HepG2 (cell line): ENCODE data around the gene ERO1A. TPM values are rescaled to one million over a fixed set of nuclear protein-coding genes. Genes with fewer than 3 reads are reported as not detected.

Experiments used
- AKAP8 ChIP-seq: sonication (generic); formaldehyde crosslinking; IDR thresholded peaks from 2 replicates; pipeline ENCODE4 v1.5.1; 2020; ENCODE audit warnings: mild to moderate bottlenecking, missing genetic modification reagents
- DMAP1 ChIP-seq: IDR thresholded peaks from 2 replicates; pipeline ENCODE4 v1.6.1; 2016
- ELF1 ChIP-seq: sonication (generic); formaldehyde crosslinking; IDR thresholded peaks from 2 replicates; pipeline ENCODE4 v1.4.0; 2020; ENCODE audit warnings: missing genetic modification reagents
- ETS1 ChIP-seq: sonication (generic); formaldehyde crosslinking; IDR thresholded peaks from 2 replicates; pipeline ENCODE4 v1.4.0; 2020; ENCODE audit warnings: missing genetic modification reagents
- FOXA1 ChIP-seq, 2 experiments: fragments of 450-650 bp in 1 of 2; sonication (generic) in 1 of 2; formaldehyde crosslinking in 1 of 2; IDR thresholded peaks; 2 replicates each; pipeline versions ENCODE4 v1.4.0 to v1.6.1; 2016 to 2020; ENCODE audit warnings: missing genetic modification reagents in 1 of 2
- GABPA ChIP-seq, 2 experiments: IDR thresholded peaks; 2 replicates each; pipeline ENCODE4 v1.6.1; 2011 to 2016; ENCODE audit warnings: low read depth in 2 of 2, low read length in 1 of 2, missing biosample characterization in 1 of 2, missing genetic modification characterization in 1 of 2
- HOXA7 ChIP-seq: sonication (generic); formaldehyde crosslinking; IDR thresholded peaks from 2 replicates; pipeline ENCODE4 v1.8.1; 2022; ENCODE audit warnings: mild to moderate bottlenecking, missing genetic modification reagents, moderate library complexity
- MYNN ChIP-seq: sonication (generic); formaldehyde crosslinking; IDR thresholded peaks from 2 replicates; pipeline ENCODE4 v1.4.0; 2020; ENCODE audit warnings: mild to moderate bottlenecking, low read depth, missing genetic modification reagents
- TAF1 ChIP-seq: sonication (generic); formaldehyde crosslinking; IDR thresholded peaks from 2 replicates; pipeline ENCODE4 v1.4.0; 2020; ENCODE audit warnings: missing genetic modification reagents
- ZFP90 ChIP-seq: sonication (generic); formaldehyde crosslinking; IDR thresholded peaks from 2 replicates; pipeline ENCODE4 v1.8.0; 2022; ENCODE audit warnings: missing genetic modification reagents, mild to moderate bottlenecking, inconsistent platforms, borderline replicate concordance
- ZHX1 ChIP-seq: sonication (generic); formaldehyde crosslinking; IDR thresholded peaks from 2 replicates; pipeline ENCODE4 v1.8.1; 2022; ENCODE audit warnings: low read depth, mild to moderate bottlenecking, missing genetic modification reagents
- ZKSCAN8 ChIP-seq: IDR thresholded peaks from 2 replicates; pipeline ENCODE4 v1.6.1; 2016; ENCODE audit warnings: borderline replicate concordance, missing genetic modification reagents, missing compliant biosample characterization
- ZNF501 ChIP-seq: sonication (generic); formaldehyde crosslinking; IDR thresholded peaks from 2 replicates; pipeline ENCODE4 v1.5.1; 2020; ENCODE audit warnings: mild to moderate bottlenecking, moderate library complexity, missing genetic modification reagents
- ZNF549 ChIP-seq: sonication (generic); formaldehyde crosslinking; IDR thresholded peaks from 2 replicates; pipeline ENCODE4 v1.5.0; 2020; ENCODE audit warnings: missing genetic modification reagents
- ZNF709 ChIP-seq: sonication (generic); formaldehyde crosslinking; IDR thresholded peaks from 2 replicates; pipeline ENCODE4 v1.5.0; 2020; ENCODE audit warnings: mild to moderate bottlenecking, missing genetic modification reagents
- polyA plus RNA-seq, 8 experiments: library from polyadenylated mRNA; depleted of rRNA in 3 of 8; stranded (reverse) in 7 of 8; unstranded in 1 of 8; fragments of >200 nt; fragmentation: Illumina TruSeq in 4 of 8; extraction: Trizol in 4 of 8; gene quantifications; 2 replicates each; pipeline versions ENCODE4 v1.2.1 to v1.2.3, GENCODE V29; 2011 to 2016; ENCODE audit warnings: low read depth in 4 of 8, missing spikeins in 1 of 8, mixed read lengths in 1 of 8; ENCODE audit not compliant: insufficient read depth in 1 of 8
- total RNA-seq, 5 experiments: library from RNA; depleted of rRNA; stranded (reverse); fragments of >200 nt; fragmentation: Illumina TruSeq; extraction: Trizol; gene quantifications; 2 replicates each; pipeline ENCODE4 v1.2.3, GENCODE V29; 2016; ENCODE audit warnings: low read depth in 1 of 5
- TF ChIP-seq, protein P1 (sequence below): sonication (generic); formaldehyde crosslinking; IDR thresholded peaks from 2 replicates; pipeline ENCODE4 v1.9.0; 2022; ENCODE audit warnings: missing genetic modification reagents, mild to moderate bottlenecking, borderline replicate concordance
- TF ChIP-seq, protein P2 (sequence below): sonication (generic); formaldehyde crosslinking; IDR thresholded peaks from 2 replicates; pipeline ENCODE4 v1.4.0; 2020; ENCODE audit warnings: missing genetic modification reagents

The ERO1A gene
- total and polyA plus RNA-seq, 2 of the 13 experiments (the other 11 are each of a cell fraction or from before 2014, with no cell fraction given), result 60.3 to 137 TPM

DNA sequence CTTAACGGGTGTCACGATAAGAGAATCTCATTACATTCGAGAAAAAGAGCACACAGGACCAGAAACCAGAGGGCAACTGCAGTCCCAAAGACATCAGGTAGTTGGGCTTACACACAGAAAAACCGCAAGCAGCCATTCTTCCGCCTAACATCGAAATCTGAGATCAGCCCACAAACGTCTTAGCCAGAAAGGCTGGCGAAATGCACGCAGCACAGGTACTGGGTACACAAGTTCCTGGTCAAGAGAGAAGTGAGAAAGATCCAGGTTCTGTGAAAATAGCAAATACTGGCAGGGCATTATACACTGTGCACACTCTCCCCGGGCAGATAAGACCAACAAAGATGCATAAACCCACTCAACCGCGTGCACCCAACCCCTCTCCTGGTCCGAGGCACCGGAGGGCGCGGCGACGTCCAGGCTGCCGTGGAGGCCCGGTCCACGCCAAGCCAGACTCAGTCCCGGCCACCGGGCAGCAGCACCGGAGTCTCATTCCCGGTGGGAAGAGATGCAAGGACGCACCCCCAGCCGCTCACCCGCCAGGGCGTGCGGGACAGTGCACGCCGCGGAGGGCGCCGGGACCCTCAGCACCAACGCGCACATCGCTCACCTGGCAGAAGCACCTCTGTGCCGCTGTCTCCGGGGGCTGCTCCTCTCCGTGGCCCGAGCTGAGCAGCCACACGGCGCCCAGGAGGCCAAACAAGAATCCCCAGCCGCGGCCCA lies 437 bp downstream of the ERO1A start (continued):
- TF ChIP-seq, protein P1, sequence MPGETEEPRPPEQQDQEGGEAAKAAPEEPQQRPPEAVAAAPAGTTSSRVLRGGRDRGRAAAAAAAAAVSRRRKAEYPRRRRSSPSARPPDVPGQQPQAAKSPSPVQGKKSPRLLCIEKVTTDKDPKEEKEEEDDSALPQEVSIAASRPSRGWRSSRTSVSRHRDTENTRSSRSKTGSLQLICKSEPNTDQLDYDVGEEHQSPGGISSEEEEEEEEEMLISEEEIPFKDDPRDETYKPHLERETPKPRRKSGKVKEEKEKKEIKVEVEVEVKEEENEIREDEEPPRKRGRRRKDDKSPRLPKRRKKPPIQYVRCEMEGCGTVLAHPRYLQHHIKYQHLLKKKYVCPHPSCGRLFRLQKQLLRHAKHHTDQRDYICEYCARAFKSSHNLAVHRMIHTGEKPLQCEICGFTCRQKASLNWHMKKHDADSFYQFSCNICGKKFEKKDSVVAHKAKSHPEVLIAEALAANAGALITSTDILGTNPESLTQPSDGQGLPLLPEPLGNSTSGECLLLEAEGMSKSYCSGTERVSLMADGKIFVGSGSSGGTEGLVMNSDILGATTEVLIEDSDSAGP, result peak; percentile 14; the same call in 1 of the 2 replicates
- no peak for TF ChIP-seq GABPA (IDR thresholded peaks at IDR 0.05; ENCODE audit: low read depth, low read length)
- TF ChIP-seq GABPA (CRISPR knock-in tag; IDR thresholded peaks at IDR 0.05; ENCODE audit: low read depth), result 0 out of 2 replicates have a peak, but pooled peaks have one; percentile 13
- TF ChIP-seq ETS1 (CRISPR knock-in tag), result no peak
- no peak for TF ChIP-seq MYNN
- TF ChIP-seq ZNF549 (CRISPR knock-in tag), result no peak
- TF ChIP-seq DMAP1, result peak; percentile 27; the same call in 1 of the 2 replicates
- no peak for TF ChIP-seq HOXA7
- no peak for TF ChIP-seq FOXA1 (IDR thresholded peaks at IDR 0.05)
- TF ChIP-seq FOXA1 (CRISPR knock-in tag; IDR thresholded peaks at IDR 0.05), result peak; percentile 28; the same call in 1 of the 2 replicates
- TF ChIP-seq, protein P2, sequence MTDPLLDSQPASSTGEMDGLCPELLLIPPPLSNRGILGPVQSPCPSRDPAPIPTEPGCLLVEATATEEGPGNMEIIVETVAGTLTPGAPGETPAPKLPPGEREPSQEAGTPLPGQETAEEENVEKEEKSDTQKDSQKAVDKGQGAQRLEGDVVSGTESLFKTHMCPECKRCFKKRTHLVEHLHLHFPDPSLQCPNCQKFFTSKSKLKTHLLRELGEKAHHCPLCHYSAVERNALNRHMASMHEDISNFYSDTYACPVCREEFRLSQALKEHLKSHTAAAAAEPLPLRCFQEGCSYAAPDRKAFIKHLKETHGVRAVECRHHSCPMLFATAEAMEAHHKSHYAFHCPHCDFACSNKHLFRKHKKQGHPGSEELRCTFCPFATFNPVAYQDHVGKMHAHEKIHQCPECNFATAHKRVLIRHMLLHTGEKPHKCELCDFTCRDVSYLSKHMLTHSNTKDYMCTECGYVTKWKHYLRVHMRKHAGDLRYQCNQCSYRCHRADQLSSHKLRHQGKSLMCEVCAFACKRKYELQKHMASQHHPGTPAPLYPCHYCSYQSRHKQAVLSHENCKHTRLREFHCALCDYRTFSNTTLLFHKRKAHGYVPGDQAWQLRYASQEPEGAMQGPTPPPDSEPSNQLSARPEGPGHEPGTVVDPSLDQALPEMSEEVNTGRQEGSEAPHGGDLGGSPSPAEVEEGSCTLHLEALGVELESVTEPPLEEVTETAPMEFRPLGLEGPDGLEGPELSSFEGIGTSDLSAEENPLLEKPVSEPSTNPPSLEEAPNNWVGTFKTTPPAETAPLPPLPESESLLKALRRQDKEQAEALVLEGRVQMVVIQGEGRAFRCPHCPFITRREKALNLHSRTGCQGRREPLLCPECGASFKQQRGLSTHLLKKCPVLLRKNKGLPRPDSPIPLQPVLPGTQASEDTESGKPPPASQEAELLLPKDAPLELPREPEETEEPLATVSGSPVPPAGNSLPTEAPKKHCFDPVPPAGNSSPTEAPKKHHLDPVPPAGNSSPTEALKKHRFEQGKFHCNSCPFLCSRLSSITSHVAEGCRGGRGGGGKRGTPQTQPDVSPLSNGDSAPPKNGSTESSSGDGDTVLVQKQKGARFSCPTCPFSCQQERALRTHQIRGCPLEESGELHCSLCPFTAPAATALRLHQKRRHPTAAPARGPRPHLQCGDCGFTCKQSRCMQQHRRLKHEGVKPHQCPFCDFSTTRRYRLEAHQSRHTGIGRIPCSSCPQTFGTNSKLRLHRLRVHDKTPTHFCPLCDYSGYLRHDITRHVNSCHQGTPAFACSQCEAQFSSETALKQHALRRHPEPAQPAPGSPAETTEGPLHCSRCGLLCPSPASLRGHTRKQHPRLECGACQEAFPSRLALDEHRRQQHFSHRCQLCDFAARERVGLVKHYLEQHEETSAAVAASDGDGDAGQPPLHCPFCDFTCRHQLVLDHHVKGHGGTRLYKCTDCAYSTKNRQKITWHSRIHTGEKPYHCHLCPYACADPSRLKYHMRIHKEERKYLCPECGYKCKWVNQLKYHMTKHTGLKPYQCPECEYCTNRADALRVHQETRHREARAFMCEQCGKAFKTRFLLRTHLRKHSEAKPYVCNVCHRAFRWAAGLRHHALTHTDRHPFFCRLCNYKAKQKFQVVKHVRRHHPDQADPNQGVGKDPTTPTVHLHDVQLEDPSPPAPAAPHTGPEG (CRISPR knock-in tag), result no peak
- TF ChIP-seq ZFP90 (CRISPR knock-in tag), result 0 out of 2 replicates have a peak, but pooled peaks have one; percentile 12
- TF ChIP-seq ELF1 (CRISPR knock-in tag), result peak; percentile 18; the same call in 1 of the 2 replicates
- TF ChIP-seq ZHX1 (CRISPR knock-in tag), result no peak
- TF ChIP-seq ZNF501 (CRISPR knock-in tag), result peak; percentile 42
- TF ChIP-seq AKAP8 (CRISPR knock-in tag), result 0 out of 2 replicates have a peak, but pooled peaks have one; percentile 25
- TF ChIP-seq ZNF709 (CRISPR knock-in tag), result peak; percentile 65; the same call in 1 of the 2 replicates
- 0 out of 2 replicates have a peak, but pooled peaks have one; percentile 35 for TF ChIP-seq ZKSCAN8
- 0 out of 2 replicates have a peak, but pooled peaks have one; percentile 40 for TF ChIP-seq TAF1 (CRISPR knock-in tag)
